Measurements from ENCODE around the gene CCRL2. TPM values are rescaled to one million over a fixed set of nuclear protein-coding genes. Genes with fewer than 3 reads are reported as not detected.

CCRL2 gene
- total RNA-seq, 1 experiment from 2014 or later = not detected

GRCh38 chr3:46453526-46454208 lies 46.6 kb downstream of the CCRL2 start:
- H3K27me3 Mint-ChIP-seq (ENCODE audit: low read depth) = peaks cover 5% of the 10 kb centered on the region
- no peaks in the 10 kb centered on the region for H3K79me2 ChIP-seq (ENCODE audit: insufficient read depth, low read length)
- H3K27ac Mint-ChIP-seq = no peak overlapping the region
- H3K9ac ChIP-seq (ENCODE audit: extremely low read depth, insufficient read length, low read length) = no peak overlapping the region
- no peak overlapping the region for H4K8ac ChIP-seq (replicated peaks; ENCODE audit: insufficient read length, low read depth, low read length)
- no peaks in the 10 kb centered on the region for H3K4me1 ChIP-seq (ENCODE audit: insufficient read depth, low read length)
- H3K27ac ChIP-seq (ENCODE audit: insufficient read length, low read depth, low read length) = no peak overlapping the region
- H2BK12ac ChIP-seq (ENCODE audit: insufficient read length, low read depth, low read length) = no peak overlapping the region
- H2BK120ac ChIP-seq (ENCODE audit: low read depth, low read length, poor library complexity, severe bottlenecking) = no peak overlapping the region
- H3K4me1 Mint-ChIP-seq = no peaks in the 10 kb centered on the region
- no peak overlapping the region for H2BK15ac ChIP-seq (ENCODE audit: low read depth, low read length)
- H3K18ac ChIP-seq (ENCODE audit: insufficient read length, low read depth, low read length) = no peak overlapping the region
- H4K91ac ChIP-seq (ENCODE audit: insufficient read length, low read depth, low read length) = no peak overlapping the region
- DNase-seq = no peak
- no peak overlapping the region for H2AK5ac ChIP-seq (ENCODE audit: insufficient read length, low read length)
- no peaks in the 10 kb centered on the region for H3K9me3 Mint-ChIP-seq
- TF ChIP-seq, protein P1, sequence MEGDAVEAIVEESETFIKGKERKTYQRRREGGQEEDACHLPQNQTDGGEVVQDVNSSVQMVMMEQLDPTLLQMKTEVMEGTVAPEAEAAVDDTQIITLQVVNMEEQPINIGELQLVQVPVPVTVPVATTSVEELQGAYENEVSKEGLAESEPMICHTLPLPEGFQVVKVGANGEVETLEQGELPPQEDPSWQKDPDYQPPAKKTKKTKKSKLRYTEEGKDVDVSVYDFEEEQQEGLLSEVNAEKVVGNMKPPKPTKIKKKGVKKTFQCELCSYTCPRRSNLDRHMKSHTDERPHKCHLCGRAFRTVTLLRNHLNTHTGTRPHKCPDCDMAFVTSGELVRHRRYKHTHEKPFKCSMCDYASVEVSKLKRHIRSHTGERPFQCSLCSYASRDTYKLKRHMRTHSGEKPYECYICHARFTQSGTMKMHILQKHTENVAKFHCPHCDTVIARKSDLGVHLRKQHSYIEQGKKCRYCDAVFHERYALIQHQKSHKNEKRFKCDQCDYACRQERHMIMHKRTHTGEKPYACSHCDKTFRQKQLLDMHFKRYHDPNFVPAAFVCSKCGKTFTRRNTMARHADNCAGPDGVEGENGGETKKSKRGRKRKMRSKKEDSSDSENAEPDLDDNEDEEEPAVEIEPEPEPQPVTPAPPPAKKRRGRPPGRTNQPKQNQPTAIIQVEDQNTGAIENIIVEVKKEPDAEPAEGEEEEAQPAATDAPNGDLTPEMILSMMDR (conservative IDR thresholded peaks at IDR 0.05) = no peak
- no peak overlapping the region for H3K14ac ChIP-seq (ENCODE audit: insufficient read depth, low read length)
- H2AFZ ChIP-seq (ENCODE audit: low read length) = no peak overlapping the region
- H3K9me3 ChIP-seq (ENCODE audit: control insufficient read depth, low read depth, low read length) = no peaks in the 10 kb centered on the region
- no peak overlapping the region for H3K4ac ChIP-seq (ENCODE audit: low read depth, low read length)
- H2BK20ac ChIP-seq (ENCODE audit: low read depth, low read length, poor library complexity, severe bottlenecking) = no peak overlapping the region
- H4K5ac ChIP-seq (ENCODE audit: insufficient read length, low read depth, low read length) = no peak overlapping the region
- H3K56ac ChIP-seq (ENCODE audit: insufficient read length, low read depth, low read length) = no peak overlapping the region
- no peak overlapping the region for H3T11ph ChIP-seq (ENCODE audit: low read length)
- H3K36me3 Mint-ChIP-seq (ENCODE audit: insufficient read depth in 1 of 3, low read depth in 3 of 3) = no peaks in the 10 kb centered on the region
- H3K23me2 ChIP-seq (ENCODE audit: insufficient read length, low read depth, low read length, poor library complexity, severe bottlenecking) = no peaks in the 10 kb centered on the region
- H3K4me2 ChIP-seq (ENCODE audit: insufficient read depth, insufficient read length, low read length) = no peak overlapping the region
- WGBS (ENCODE audit: extremely low coverage, insufficient read length, low lambda C conversion rate) = no CpG with 5 or more reads among the region's 7 CpGs
- H2BK5ac ChIP-seq (ENCODE audit: insufficient read length, low read length) = no peak overlapping the region
- no peak overlapping the region for H3K23ac ChIP-seq (ENCODE audit: insufficient read length, low read depth, low read length)
- H4K20me1 ChIP-seq (ENCODE audit: control insufficient read depth, insufficient read depth, insufficient read length) = no peaks in the 10 kb centered on the region
- H3K79me1 ChIP-seq (ENCODE audit: insufficient read depth, low read depth, low read length, poor library complexity, severe bottlenecking) = no peaks in the 10 kb centered on the region
- H3K4me3 Mint-ChIP-seq = no peak overlapping the region
- H3K27me3 ChIP-seq (ENCODE audit: insufficient read depth, low read length) = no peaks in the 10 kb centered on the region

Measured in H9 (cell line).